DMS 273 treated with DMSO at 0.1 percent for 48 hours (cell line): Measurements from ENCODE around the gene LITAFD.
"Not testable (repeated sequence)": the region's sequence is repeated elsewhere in the genome, so short reads cannot be mapped to it uniquely, and the experiment has no call there.

ENCODE experiments used
- DNase-seq: peaks from one replicate; lab custom pipeline; 2025; lab: John Stamatoyannopoulos, UW

Gene LITAFD

DNA sequence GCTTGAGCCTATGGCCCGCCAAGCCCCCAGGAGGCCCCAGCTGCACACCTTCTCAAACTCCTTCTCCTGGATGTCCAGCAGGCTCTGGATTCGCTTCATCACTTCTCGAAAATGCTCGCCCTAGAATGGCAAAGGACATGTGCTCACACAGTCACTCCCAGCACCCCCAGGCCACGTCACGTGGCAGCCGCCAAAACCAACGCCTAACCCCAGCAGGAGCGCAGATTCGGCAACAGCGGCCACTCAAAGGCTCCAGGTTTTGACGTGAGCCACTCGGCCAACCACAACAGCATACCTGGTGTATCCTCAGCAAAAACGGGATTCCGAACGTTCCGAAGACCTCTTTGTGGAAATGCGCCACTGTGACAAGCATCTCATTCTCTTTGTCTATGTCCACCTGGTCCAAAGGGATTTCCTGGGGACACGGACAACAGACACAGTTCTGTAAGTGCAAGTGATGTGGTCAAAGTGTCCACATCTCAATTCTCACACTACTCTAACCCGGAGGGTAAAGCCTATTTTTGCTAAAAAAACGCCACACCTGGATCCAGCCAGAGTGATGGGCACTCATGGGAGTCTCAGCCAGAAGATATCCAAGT is 12.7 kb downstream of the LITAFD start:
- DNase-seq: no peak

DNA sequence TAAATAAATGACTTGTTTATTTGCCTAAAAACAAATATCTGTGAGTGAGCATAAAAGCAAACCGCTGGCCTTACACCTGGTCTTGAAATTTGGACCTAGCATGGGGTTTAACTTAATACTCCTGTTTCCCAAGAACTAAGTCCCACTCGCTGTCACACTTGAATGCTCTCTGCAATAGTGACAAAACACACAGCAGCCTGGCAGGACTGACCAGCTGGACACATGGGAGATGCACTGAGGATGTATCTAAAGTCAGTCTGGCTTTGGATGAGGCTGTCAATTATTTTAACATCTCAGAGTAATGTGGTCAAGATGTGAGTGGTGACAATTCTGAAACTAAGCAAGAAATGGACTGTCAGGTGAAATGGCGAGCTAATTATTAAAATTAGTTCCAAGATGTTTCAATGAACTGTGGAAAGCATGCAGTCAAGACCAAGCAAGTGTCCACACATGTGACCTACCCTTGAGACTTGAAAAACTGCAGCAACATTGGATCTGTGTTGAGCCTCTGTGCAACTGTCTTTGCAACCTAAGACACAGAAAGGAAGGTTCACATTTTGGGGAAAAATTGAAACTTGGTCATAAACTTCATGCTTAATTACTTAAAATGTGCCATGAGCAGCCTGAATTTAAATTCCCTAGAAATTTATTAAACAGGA is 16.6 kb downstream of the LITAFD start:
- no peak for DNase-seq

- DNase-seq: no peak
Measured at GRCh38 chr16:8899709-8900317, 17.7 kb downstream of the LITAFD start.

DNA sequence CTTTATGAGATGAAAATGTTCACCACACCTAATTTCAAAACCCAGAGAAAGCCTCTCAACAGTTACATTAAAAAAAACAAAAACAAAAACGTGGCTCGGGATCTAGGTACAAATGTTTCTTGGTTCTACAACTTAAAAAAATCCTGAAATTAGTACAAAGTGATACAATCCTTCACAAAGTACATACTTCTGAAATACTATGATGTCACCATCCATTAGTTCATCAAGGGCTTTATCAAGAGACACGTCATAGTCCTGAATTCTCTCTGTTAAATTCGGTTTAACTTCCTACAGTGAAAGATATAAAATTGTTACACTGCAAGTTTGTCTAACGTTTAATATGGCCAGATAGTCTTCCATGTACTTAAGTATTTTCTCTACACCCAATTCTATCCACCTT is 18.2 kb downstream of the LITAFD start:
- DNase-seq: no peak

- DNase-seq: no peak
Measured at GRCh38 chr16:8901320-8901861, 19.2 kb downstream of the LITAFD start.

DNA sequence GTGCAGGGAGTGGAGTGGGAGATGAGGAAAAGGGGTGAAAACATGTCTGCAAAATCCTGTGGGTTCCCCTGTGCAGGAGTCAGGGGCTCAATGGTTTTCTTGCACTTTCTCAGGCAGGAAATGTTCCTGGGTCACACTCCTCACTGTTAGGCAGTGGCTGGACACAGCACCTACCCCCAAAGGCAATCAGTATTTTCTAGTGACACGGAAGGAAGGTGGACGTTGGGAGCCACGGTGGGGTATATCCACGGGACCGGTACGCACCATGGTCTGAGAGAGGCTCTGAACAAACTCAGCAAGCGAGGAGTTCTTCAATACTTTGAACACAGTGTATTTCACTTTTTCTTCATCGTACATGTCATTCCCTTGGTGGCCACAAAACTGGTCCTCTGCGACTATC is 20.9 kb downstream of the LITAFD start:
- no peak for DNase-seq

DNA sequence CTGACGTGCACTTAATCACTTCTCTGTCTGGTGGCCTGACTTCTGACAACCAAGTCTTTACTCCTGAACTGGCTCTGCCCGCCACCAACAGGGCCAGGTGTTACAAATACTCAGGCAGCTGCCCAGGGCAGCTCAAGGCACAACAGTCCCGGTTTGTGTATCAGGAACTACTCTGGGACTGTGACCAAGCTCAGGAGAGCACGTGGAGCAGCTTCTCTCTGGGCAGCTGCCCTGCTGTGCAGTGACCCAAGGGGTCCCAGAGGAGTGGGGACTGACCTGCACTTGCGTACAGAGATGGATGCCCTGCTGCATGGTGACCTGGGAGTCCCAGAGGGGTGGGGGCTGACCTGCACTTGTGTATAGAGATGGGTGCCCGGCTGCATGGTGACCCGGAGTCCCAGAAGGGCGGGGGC is 21.9 kb downstream of the LITAFD start:
- DNase-seq: no peak

DNA sequence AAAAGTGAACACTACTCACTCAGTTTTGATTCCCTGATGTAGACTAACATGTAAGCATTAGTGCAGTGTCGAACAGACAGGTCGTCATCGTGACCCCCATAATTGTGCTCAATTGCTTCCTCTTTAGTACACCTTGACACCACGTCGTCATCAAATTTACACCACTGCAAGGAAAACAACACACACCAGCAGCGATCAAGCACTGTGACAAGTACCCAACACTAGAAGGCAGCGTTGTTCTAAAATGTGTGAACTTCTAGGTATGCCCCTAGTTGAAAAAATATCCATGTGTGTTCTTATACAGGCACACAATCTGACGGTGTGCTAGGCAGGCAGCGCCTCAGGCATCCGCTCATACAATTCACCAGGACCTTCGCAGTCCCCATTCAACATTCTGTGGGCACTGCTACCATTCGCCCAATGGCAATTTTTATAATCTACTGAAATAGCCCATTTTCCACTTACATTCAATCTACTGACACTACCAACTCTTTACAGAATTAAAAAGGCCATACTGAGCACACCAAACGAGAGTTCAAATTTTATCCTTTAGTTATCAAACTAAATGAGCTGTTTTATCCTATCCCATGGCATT is 23.1 kb downstream of the LITAFD start:
- no peak for DNase-seq

DNA sequence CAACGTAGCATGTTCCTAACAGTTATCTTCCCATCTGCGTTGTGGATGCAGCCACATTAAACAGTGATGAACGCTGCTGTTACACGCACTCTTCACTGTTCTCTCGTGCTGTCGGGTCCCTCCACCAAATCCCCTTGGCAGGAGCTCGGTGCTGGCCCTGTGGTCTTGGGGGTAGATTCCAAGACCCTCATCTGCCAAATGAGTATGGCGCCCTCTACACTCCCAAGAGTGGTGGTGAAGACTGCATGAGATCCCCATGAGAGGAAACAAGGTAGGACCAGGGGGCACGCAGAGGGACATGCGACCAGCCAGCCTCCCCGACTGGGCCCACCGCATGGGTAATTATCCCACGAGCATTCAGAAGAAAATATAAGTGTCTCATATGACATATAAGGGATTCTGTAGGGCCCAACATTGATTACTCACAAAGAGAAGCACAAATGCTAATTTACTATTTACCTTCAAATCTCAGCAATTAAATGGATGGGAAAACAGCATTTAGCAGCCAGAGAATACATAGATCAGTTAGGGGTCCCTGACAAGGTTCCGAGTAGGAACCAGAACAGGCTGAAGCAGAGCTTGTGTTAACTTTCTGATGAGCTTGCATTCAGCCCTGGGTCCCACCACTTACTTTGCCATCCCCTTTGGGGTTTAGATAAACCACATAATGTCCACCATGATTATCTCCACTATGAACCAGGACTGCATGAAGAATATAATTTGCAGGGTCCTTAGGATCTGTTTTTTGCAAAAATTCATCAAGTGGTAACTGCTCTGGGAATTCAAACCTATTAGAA is 23.8 kb downstream of the LITAFD start:
- DNase-seq: no peak

- DNase-seq: no peak
Measured at GRCh38 chr16:8907096-8907495, 24.9 kb downstream of the LITAFD start.

DNA sequence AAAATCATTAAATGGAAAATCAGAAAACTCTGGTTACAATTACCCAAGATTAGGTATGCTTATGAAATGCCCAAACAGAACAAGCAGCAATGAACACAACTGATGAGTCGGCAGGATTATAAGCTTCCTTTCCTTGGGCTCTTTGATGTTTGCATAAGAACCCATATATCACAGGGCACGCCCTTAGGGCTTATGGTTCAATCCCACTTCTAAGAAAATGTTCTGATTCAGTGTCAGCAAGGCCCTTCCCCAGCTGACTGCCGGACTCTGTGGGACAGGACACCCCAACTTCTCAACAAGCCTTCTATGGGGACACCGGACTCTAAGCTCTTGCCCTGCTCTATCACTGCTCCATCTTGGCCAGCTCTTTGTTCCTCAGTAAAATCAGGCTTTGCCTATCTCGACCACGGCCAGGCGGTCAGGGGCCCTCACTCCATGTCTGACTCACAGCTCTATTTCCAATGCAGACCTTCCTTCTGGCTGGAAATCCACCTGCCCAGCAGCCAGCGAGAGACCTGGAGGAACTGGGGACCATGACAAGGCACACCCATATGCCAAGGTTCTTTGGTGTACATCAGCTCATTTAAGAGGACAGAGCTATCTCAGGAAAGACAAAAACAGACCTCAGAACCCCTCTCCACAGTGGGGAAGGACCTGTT is 26.8 kb downstream of the LITAFD start:
- no peak for DNase-seq

- DNase-seq: no peak
Measured at GRCh38 chr16:8910811-8911210, 28.7 kb downstream of the LITAFD start.

DNA sequence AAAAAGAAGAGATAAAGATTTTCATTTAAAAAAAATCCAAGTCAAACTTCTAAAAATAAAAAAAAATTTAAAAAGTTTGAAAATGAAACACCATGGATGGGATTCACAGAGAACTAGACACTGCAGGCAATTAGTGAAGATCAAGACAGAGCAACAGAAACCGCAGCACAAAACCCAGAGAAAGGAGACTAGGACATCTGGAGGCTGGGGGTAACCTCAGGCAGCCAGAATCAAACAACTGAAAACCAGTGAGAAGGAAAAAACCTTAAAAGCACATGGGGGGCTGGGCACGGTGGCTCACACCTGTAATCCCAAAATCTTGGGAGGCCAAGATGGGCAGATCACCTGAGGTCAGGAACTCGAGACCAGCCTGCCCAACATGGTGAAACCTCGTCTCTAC is 30.6 kb downstream of the LITAFD start:
- no peak for DNase-seq

DNA sequence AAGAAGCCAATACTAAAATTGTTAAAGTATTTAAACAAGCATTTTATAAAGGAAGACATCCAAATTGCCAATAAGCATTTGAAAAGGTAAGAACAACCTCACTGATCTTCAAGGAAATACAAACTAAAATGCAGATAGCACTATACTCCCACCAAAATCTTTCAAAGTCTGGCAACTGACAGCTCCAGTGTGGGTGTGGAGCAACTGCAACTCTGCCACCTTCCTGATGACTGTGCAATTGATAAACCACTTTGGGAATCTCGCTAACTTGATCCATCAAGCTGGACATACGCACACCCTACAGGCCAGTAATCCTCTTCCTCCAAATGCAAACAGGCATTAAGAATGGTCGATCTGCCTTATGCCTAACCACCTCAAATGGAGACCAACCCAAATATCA is 31.9 kb downstream of the LITAFD start:
- no peak for DNase-seq

GRCh38 chr16:8915722-8916301 is 33.7 kb downstream of the LITAFD start:
- DNase-seq: no peak

GRCh38 chr16:8916541-8917225 is 34.5 kb downstream of the LITAFD start:
- no peak for DNase-seq

GRCh38 chr16:8917336-8917735 is 35.2 kb downstream of the LITAFD start:
- not testable (repeated sequence) for DNase-seq

GRCh38 chr16:8919089-8919933 is 37.2 kb downstream of the LITAFD start:
- DNase-seq: no peak

- DNase-seq: no peak
Measured at GRCh38 chr16:8919934-8920462, 37.8 kb downstream of the LITAFD start.
